Endothelial cell of umbilical vein (primary cell): ENCODE measurements around the gene RPS18. TPM values are rescaled to one million over a fixed set of nuclear protein-coding genes. Genes with fewer than 3 reads are reported as not detected.

Experiments
- BruUV-seq: library from RNA; stranded (reverse); fragments of 400-500 nt; replicated peaks from 2 replicates; lab custom pipeline; 2021; lab: Mats Ljungman, UMichigan
- CTCF ChIA-PET: fragments of 300-600, 350-600 bp; sonication (Branson Sonifier 250); formaldehyde crosslinking; loops from one replicate; lab custom pipeline; 2021; ENCODE audit warnings: antibody characterized with exemption, inconsistent platforms; lab: Charles Lee
- POLR2A ChIA-PET: fragments of 300-600, 350-600 bp; sonication (Branson Sonifier 250); formaldehyde crosslinking; loops from one replicate; lab custom pipeline; 2021; ENCODE audit warnings: antibody characterized with exemption, inconsistent platforms; lab: Charles Lee
- DNase-seq: peaks from one replicate; pipeline ENCODE4 v3.0.0-alpha.2; 2011; ENCODE audit warnings: low read depth, low spot score
- FAIRE-seq: peaks from 2 replicates; lab custom pipeline; 2011; peaks lifted over from hg19 to GRCh38; lab: Jason Lieb, UNC
- H2AFZ ChIP-seq: 2 replicates; pipeline ENCODE4 v1.6.0; 2012; ENCODE audit warnings: low read depth, low read length, control low read depth, inconsistent platforms
- H3K27ac ChIP-seq: 2 replicates; pipeline ENCODE4 v1.5.1; 2011; ENCODE audit warnings: low read depth, mild to moderate bottlenecking, control low read depth, low read length, moderate library complexity; ENCODE audit not compliant: insufficient read depth
- H3K27me3 ChIP-seq, 2 experiments: 2 replicates each; pipeline versions ENCODE4 v1.6.0 to v1.6.1; 2011; ENCODE audit warnings: low read length in 2 of 2, mixed read lengths in 1 of 2; ENCODE audit not compliant: control insufficient read depth in 2 of 2, insufficient read depth in 2 of 2
- H3K36me3 ChIP-seq, 2 experiments: 2 replicates in 1 of 2; 3 replicates in 1 of 2; pipeline ENCODE4 v1.5.1; 2011; ENCODE audit warnings: low read length in 2 of 2, mild to moderate bottlenecking in 1 of 2, moderate library complexity in 1 of 2; ENCODE audit not compliant: control insufficient read depth in 2 of 2, insufficient read depth in 2 of 2; ENCODE audit errors: extremely low read depth in 1 of 2
- H3K4me1 ChIP-seq: 3 replicates; pipeline ENCODE4 v1.5.1; 2011; ENCODE audit warnings: mild to moderate bottlenecking, low read length; ENCODE audit not compliant: control insufficient read depth, insufficient read depth; ENCODE audit errors: extremely low read depth
- H3K4me2 ChIP-seq: 2 replicates; pipeline ENCODE4 v1.6.1; 2011; ENCODE audit warnings: low read length, control low read depth, mixed read lengths; ENCODE audit not compliant: insufficient read depth
- H3K4me3 ChIP-seq, 3 experiments: fragments of 200-600 bp in 1 of 3; sonication (generic), shearing (Covaris generic) in 1 of 3; replicated peaks in 1 of 3; 2 replicates each; pipeline ENCODE4 v1.5.1; 2011 to 2016; ENCODE audit warnings: control low read depth in 3 of 3, low read length in 3 of 3, mild to moderate bottlenecking in 2 of 3, inconsistent platforms in 1 of 3, low read depth in 1 of 3, moderate library complexity in 1 of 3; ENCODE audit not compliant: insufficient read depth in 1 of 3
- H3K79me2 ChIP-seq: 2 replicates; pipeline ENCODE4 v1.6.0; 2012; ENCODE audit warnings: low read length, inconsistent platforms; ENCODE audit not compliant: control insufficient read depth, insufficient read depth
- H3K9ac ChIP-seq: replicated peaks from 2 replicates; pipeline ENCODE3; 2011; ENCODE audit warnings: low read length, control low read depth; ENCODE audit not compliant: insufficient read depth; ENCODE audit errors: extremely low read depth
- H3K9me1 ChIP-seq: replicated peaks from 3 replicates; pipeline ENCODE4 v1.6.0; 2011; ENCODE audit warnings: mild to moderate bottlenecking, low read length; ENCODE audit not compliant: control insufficient read depth, insufficient read depth; ENCODE audit errors: extremely low read depth
- H3K9me3 ChIP-seq: replicated peaks from 2 replicates; pipeline ENCODE4 v1.5.1; 2012; ENCODE audit warnings: low read length, inconsistent platforms; ENCODE audit not compliant: control insufficient read depth, insufficient read depth
- H4K20me1 ChIP-seq: replicated peaks from 2 replicates; pipeline ENCODE3; 2011; ENCODE audit warnings: mild to moderate bottlenecking, low read length; ENCODE audit not compliant: control insufficient read depth, insufficient read depth; ENCODE audit errors: extremely low read depth
- EZH2 ChIP-seq: IDR thresholded peaks from 2 replicates; pipeline ENCODE4 v1.6.1; 2012; ENCODE audit warnings: borderline replicate concordance, low read depth, mild to moderate bottlenecking, moderate library complexity, low read length, inconsistent platforms; ENCODE audit not compliant: severe bottlenecking
- FOS ChIP-seq: IDR thresholded peaks from 2 replicates; pipeline ENCODE4 v1.6.1; 2011; ENCODE audit warnings: mild to moderate bottlenecking, low read length, moderate library complexity, borderline replicate concordance; ENCODE audit not compliant: insufficient read depth
- GATA2 ChIP-seq: IDR thresholded peaks from 2 replicates; pipeline ENCODE4 v1.7.0; 2011; ENCODE audit warnings: low read depth, mild to moderate bottlenecking, moderate library complexity, mixed read lengths, low read length; ENCODE audit not compliant: insufficient read length, insufficient read depth
- JUN ChIP-seq: IDR thresholded peaks from 2 replicates; pipeline ENCODE4 v1.6.1; 2011; ENCODE audit warnings: borderline replicate concordance, low read depth; ENCODE audit not compliant: insufficient read length, insufficient read depth
- MYC ChIP-seq: IDR thresholded peaks from one replicate; pipeline ENCODE4 v1.6.1; 2011; ENCODE audit warnings: mild to moderate bottlenecking, low read depth, low read length
- POLR2A ChIP-seq: IDR thresholded peaks from 2 replicates; pipeline ENCODE4 v1.6.1; 2012; ENCODE audit warnings: low read depth, mild to moderate bottlenecking, control low read depth, low read length
- POLR2AphosphoS5 ChIP-seq: IDR thresholded peaks from 2 replicates; pipeline ENCODE4 v1.6.1; 2012; ENCODE audit warnings: low read depth, mild to moderate bottlenecking, control low read depth, low read length, moderate library complexity; ENCODE audit not compliant: insufficient read depth
- dilution Hi-C: fragments of 300-500 bp; cut with MboI; formaldehyde crosslinking; loops from one replicate; pipeline ENCODE4 v1.15.0; 2019; ENCODE audit warnings: low sequenced_read_pairs; ENCODE audit not compliant: extremely low pct_ligation_motif_present
- intact Hi-C: fragments of 100-400 bp; cut with micrococcal nuclease; formaldehyde crosslinking; loops from one replicate; pipeline ENCODE4 v1.10.0; 2022
- polyA plus RNA-seq, 4 experiments: library from polyadenylated mRNA; depleted of rRNA in 3 of 4; stranded (reverse) in 3 of 4; unstranded in 1 of 4; fragments of >200 nt; gene quantifications; 2 replicates each; pipeline versions ENCODE4 v1.2.1 to v1.2.3, GENCODE V29; 2011 to 2012; ENCODE audit warnings: missing spikeins in 1 of 4
- total RNA-seq: library from RNA; stranded (reverse); gene quantifications from 2 replicates; pipeline ENCODE4 v1.2.3, GENCODE V29; 2021
- TF ChIP-seq, protein P1 (sequence below): IDR thresholded peaks from 2 replicates; pipeline ENCODE4 v1.6.1; 2011; ENCODE audit not compliant: insufficient read depth, insufficient read length
- TF ChIP-seq, protein P2 (sequence below), 2 donors: IDR thresholded peaks; 1 replicate in 1 of 2; 2 replicates in 1 of 2; pipeline ENCODE4 v1.5.1; 2011; ENCODE audit warnings: low read length in 2 of 2, mild to moderate bottlenecking in 2 of 2, moderate library complexity in 2 of 2, control low read depth in 1 of 2, inconsistent platforms in 1 of 2, low read depth in 1 of 2; ENCODE audit not compliant: insufficient read depth in 1 of 2; ENCODE audit errors: extremely low read depth in 1 of 2

Gene RPS18
- total and polyA plus RNA-seq, 2 donors (not counting 3 experiments of a cell fraction or from before 2014, with no cell fraction given) = 2,336 to 5,541 TPM

- H3K4me2 ChIP-seq = peak overlapping the region; percentile 81
- BruUV-seq = no TSS peak
- peaks cover 24% of the 10 kb centered on the region for H3K79me2 ChIP-seq
- peak overlapping the region; percentile 25 for H2AFZ ChIP-seq
- ChIA-PET POLR2A (no interaction called here), CTCF (no interaction called here)
- H3K36me3 ChIP-seq = peaks cover 3 to 9% of the 10 kb centered on the region in 2 experiments
- peak; percentile 83 for DNase-seq
- peak; percentile 90 for FAIRE-seq
- peaks cover 31% of the 10 kb centered on the region for H3K4me1 ChIP-seq
- intact Hi-C loops = loop anchor here (1.0 to 10.0 kb wide), 3 partner anchors 15 to 260 kb away; partner anchors contain the start of genes HSD17B8, RXRB and SLC39A7
- H3K9me3 ChIP-seq = no peaks in the 10 kb centered on the region
- no peak for TF ChIP-seq POLR2A
- no peak for TF ChIP-seq JUN
- TF ChIP-seq, protein P1, sequence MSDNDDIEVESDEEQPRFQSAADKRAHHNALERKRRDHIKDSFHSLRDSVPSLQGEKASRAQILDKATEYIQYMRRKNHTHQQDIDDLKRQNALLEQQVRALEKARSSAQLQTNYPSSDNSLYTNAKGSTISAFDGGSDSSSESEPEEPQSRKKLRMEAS = no peak
- peak overlapping the region; percentile 48 for H3K27ac ChIP-seq
- no peaks in the 10 kb centered on the region for H4K20me1 ChIP-seq
- peak overlapping the region; percentile 69 for H3K9ac ChIP-seq
- H3K4me3 ChIP-seq = peak overlapping the region; percentile 37 to 96 (median 65)
- no peaks in the 10 kb centered on the region for H3K9me1 ChIP-seq
- dilution Hi-C loops = no loop called here
- H3K27me3 ChIP-seq = no peaks in the 10 kb centered on the region
Observed at GRCh38 chr6:33314515-33314942, 42.7 kb downstream of the RPS18 start.

GRCh38 chr6:33314943-33315792 is 43.3 kb downstream of the RPS18 start:
- peaks cover 5 to 15% of the 10 kb centered on the region in 2 experiments for H3K36me3 ChIP-seq
- no peaks in the 10 kb centered on the region for H4K20me1 ChIP-seq
- no peaks in the 10 kb centered on the region for H3K9me3 ChIP-seq
- no peak overlapping the region for H3K9ac ChIP-seq
- TF ChIP-seq JUN (no peak), GATA2 (no peak), FOS (no peak), POLR2A (no peak), MYC (no peak), POLR2AphosphoS5 (no peak), EZH2 (no peak)
- TF ChIP-seq, protein P1 = no peak
- TF ChIP-seq, protein P2, sequence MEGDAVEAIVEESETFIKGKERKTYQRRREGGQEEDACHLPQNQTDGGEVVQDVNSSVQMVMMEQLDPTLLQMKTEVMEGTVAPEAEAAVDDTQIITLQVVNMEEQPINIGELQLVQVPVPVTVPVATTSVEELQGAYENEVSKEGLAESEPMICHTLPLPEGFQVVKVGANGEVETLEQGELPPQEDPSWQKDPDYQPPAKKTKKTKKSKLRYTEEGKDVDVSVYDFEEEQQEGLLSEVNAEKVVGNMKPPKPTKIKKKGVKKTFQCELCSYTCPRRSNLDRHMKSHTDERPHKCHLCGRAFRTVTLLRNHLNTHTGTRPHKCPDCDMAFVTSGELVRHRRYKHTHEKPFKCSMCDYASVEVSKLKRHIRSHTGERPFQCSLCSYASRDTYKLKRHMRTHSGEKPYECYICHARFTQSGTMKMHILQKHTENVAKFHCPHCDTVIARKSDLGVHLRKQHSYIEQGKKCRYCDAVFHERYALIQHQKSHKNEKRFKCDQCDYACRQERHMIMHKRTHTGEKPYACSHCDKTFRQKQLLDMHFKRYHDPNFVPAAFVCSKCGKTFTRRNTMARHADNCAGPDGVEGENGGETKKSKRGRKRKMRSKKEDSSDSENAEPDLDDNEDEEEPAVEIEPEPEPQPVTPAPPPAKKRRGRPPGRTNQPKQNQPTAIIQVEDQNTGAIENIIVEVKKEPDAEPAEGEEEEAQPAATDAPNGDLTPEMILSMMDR (IDR thresholded peaks at IDR 0.05; ENCODE audit: extremely low read depth in 1 of 2, insufficient read depth in 1 of 2, low read depth in 1 of 2, low read length in 2 of 2) = no peak
- POLR2A ChIA-PET = no interaction called here
- H3K79me2 ChIP-seq = peaks cover 30% of the 10 kb centered on the region
- no peak for FAIRE-seq
- H2AFZ ChIP-seq = no peak overlapping the region
- H3K27ac ChIP-seq = peak overlapping the region; percentile 48
- no TSS peak for BruUV-seq
- CTCF ChIA-PET = no interaction called here
- no peaks in the 10 kb centered on the region for H3K27me3 ChIP-seq
- H3K4me2 ChIP-seq = peak overlapping the region; percentile 81
- H3K4me3 ChIP-seq = peak overlapping the region in 2 of 3 experiments; percentile 65 to 96
- DNase-seq = peak; percentile 42
- intact Hi-C loops = loop anchor here (1.0 to 10.0 kb wide), 3 partner anchors 16 to 260 kb away; partner anchors contain the start of genes HSD17B8, RXRB and SLC39A7
- dilution Hi-C loops = no loop called here
- H3K4me1 ChIP-seq = peaks cover 37% of the 10 kb centered on the region
- H3K9me1 ChIP-seq = no peaks in the 10 kb centered on the region
